ENCODE results near the gene CHMP6. TPM values are rescaled to one million over a fixed set of nuclear protein-coding genes. Genes with fewer than 3 reads are reported as not detected.

Gene CHMP6
- total RNA-seq, 2 donors from 2014 or later, result 23.7 to 25.9 TPM

DNA sequence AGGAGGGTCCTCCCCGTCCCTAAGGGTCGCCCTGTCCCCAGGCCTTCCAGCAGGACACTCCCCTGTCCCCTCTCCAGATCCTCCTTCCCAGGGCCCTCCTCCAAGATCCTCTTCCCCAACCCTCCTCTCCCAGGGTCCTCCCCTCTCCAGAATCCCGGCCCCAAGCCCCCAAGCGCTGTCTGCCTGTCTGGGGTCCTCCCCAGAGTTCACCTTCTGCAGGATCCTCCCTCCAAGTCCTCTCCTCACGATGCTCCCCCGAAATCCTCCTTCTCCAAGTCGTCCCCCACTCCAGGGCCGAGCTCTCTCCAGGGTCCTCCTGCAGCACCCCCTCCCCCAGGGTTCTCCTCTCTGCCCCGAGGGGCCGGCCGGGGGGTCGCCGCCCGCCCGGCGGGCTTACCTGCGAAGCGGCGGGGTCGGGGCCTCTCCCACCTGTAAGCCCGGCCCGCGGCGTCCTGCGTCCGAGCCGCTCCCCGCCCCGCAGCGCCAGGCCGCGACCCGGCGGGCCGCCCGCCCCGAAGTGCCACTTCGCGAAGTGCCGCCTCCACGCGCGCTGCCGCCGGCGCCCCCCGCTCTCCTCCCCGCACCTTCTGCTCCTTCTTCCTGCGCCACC, 42.6 kb downstream of the CHMP6 start:
- intact Hi-C loops (cut with DNase I), result loop anchor here in 1 of 2 donors (5.0 kb wide), 1 partner anchor 1803 kb away; no protein-coding TSS in a partner anchor
- no peak for DNase-seq (ENCODE audit: low spot score)

DNA sequence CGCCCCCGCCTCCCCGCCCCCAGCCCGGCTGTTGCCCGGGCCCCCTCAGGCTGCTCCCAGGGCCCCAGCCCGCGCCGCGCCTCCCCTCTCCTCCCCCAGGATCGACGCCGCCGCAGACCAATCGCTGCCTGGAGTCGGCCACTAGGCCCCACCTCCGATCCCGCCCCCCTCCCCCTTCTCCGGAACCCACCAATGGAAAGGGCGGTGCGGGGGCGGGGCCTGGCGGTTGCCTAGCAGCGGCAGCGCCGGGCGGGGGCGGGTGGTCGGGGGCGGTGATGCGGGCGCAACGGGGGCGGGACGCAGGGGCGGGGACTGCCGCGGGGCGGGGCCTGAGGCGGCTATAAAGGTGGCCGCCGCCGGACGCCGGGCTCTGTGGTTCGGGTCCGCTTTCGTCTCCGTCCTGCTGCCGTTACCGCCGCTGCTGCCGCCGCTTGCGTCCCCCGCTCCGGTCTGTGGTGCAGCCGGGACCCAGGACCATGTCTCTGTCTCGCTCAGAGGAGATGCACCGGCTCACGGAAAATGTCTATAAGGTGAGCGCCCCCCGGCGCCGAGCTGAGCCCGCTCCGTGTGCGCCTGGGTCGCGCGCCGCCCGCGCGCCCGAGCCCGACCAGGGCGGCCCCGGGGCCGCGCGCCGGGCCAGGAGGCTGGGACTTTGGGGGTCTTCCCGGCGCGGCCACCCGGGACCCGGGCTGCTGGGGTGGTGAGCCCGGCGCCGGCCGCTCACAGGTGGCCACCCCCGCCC, 43.3 kb downstream of the CHMP6 start, which contains the start of gene BAIAP2:
Gene BAIAP2, plus strand, starts transcription at position 373 of the 742 bp plus-strand sequence. Its CDS starts 104 bp downstream, at position 477.
- intact Hi-C loops (cut with DNase I), result loop anchor here in 1 of 2 donors (5.0 kb wide), 1 partner anchor 1802 kb away; no protein-coding TSS in a partner anchor
- peak; percentile 99 for DNase-seq (ENCODE audit: low spot score)

DNA sequence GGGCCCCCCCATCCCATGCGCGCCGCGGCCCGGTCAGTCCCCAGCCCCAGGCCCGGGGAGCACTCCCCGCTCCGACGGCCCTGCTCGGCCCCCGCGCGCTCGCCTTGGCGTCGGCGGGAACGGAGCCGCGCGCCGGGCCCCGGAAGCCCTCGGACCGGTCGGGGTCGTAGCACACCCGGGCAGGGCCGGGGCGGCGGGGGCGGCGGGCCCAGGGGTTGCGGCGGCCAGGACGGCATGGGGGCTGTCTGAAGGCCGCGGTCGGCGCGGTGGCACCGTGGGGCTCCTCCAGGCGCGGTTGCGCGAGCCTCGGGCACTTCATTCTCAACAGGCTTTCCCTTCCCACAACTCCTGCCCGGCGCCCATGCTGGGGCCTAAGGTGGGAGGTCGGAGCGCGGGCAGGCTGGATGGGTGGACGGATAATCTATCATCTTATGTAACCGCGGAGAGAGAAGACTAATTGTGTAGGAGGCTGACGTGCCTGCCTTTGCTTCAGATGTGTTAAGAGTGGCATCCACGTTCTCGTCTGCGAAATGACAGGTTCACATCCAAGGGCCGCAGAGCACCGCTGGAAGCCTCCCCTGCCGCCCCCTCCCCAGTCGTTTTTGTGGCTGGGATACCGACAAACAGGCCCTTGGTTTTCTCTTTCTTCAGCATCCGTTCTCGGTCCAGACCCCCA, 44.0 kb downstream of the CHMP6 start:
- no peak for DNase-seq (ENCODE audit: low spot score)
- intact Hi-C loops (cut with DNase I), result no loop called here

DNA sequence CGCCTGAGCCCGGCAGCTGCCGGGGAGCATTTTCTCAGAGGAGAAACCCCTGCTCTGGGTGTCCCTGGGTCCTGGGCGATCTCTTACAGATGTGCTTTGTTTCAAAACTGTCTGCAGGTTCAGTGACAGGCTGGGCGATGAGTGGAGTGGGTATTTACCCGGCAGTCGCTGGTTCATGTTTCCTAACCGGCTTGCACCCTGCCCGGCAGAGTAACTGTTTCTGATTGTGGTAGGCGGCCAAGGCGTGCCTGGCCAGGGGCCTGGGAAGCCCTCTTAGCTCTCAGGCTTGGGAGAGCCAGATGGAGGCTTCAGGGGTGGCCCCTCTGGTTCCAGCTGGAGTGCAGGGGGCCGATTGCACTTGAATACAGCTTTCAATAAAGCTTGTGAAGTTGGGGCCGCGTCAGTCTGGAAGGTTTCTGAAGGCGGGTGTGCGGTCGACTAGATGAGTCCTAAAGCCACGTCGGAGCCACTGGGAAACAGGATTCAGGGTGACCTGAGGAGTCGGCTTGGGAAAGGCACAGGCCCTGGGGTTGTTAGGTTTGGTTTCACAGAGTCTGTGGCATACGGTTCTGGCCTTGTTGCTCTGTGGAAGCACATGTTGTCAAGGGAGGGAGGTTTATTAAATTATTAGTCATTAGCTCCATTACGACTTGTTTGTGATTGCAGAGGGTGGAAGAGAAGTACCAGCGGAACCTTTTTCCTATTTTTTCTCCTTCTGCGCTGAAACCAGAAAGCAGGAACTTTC, 44.7 kb downstream of the CHMP6 start:
- no peak for DNase-seq (ENCODE audit: low spot score)
- intact Hi-C loops (cut with DNase I), result no loop called here

DNA sequence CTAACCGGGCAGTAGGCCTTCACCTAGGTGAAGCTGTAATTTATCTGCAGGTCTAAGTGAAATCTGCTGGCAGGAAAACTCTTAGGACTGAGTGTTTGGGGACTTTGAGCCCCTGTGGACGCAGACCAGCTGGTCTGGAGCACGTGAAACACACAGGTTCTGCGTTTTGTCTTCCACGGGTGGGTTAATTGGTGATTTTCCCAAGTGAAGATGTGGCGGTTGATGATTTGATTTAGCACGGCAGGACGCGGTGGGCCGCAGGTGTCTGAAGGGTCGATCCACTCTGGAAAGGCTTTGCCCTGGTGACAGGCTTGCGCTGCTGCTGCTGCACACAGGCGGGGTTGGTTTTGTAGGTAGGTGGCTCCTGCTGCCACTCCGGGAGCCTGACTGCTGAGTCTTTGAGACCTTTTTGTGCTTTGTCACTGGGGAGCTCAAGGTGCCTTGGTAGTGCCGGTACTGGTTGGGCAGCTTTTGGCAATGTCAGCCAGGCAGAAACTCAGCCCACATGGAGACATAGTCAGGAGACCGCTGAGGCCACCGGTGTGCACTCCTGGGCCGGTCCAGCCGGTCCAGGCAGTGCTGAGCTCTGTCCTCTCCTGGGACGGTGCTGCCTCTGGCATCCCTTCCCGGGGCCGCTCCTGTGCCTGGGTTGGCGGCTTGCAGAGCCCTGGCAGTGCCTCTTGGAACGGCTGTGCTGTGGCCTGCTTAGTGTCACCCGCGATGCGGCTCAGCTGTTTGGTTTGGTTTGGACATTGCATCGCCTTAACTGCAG, 45.6 kb downstream of the CHMP6 start:
- no peak for DNase-seq (ENCODE audit: low spot score)
- intact Hi-C loops (cut with DNase I), result no loop called here

DNA sequence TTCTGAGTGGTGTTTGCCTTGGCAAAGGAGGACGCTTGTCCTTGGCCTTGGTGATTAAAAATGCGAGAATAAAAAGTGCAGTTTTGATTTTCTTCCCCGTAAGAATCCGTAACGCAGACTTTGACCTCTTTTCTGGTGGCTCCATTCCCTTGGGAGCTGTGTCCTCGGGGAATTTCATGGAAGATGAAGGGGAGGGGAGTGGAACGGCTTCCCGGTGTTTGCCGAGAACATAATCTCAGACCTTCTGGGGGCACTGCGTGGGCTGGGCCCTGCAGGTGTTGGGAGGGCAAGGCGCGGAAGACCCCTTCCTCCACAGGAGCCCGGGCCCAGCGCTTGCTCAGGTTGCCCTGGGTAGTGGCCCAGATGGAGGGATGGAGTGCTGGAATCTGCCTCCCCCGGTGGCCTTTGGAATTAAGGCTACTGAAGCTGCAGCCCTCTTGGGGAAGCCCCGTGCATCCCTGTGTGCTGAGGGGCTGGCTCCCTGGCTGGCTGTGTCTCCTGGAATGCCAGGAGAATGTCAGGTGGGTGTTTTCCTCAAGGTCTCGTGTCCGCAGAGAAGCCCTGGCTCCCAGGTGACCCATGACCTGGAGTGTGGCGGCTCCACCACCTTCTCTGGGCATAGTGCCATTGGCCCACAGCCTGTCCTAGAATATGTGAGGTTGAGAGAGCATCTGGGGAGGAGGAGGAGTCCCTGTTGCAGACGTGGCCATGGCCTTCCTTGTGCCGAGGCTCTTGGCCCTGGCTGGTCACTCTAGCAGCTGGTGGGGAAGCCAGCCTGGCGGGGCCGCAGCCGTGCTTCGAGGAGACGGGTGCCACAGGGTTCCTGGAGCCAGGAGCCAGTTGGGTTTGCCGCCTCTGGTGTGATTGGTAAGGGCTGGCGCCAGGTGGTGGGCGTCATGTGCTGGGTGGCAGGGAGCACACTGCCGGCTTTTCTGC, 46.4 kb downstream of the CHMP6 start:
- intact Hi-C loops (cut with DNase I), result no loop called here
- no peak for DNase-seq (ENCODE audit: low spot score)

DNA sequence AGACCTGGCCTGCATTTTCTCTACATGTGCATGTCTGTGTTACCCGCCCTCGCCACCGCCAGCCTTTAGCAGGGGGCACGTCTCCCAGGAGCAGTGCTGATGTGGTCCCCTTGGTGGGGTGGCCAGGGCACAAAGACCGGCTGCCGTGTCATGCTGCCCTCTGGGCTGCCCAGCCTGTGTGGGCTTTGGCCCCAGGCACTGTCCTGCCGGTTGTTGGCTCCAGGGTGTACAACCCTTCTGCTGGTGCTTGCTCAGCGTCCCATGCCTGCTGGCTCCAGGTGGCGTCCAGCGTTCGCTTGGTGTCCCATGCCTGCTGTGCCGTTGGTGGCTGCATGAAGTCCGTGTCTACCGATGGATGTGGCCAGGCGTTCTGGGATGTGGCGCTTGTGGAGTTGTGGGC, 47.5 kb downstream of the CHMP6 start:
- intact Hi-C loops (cut with DNase I), result no loop called here

DNA sequence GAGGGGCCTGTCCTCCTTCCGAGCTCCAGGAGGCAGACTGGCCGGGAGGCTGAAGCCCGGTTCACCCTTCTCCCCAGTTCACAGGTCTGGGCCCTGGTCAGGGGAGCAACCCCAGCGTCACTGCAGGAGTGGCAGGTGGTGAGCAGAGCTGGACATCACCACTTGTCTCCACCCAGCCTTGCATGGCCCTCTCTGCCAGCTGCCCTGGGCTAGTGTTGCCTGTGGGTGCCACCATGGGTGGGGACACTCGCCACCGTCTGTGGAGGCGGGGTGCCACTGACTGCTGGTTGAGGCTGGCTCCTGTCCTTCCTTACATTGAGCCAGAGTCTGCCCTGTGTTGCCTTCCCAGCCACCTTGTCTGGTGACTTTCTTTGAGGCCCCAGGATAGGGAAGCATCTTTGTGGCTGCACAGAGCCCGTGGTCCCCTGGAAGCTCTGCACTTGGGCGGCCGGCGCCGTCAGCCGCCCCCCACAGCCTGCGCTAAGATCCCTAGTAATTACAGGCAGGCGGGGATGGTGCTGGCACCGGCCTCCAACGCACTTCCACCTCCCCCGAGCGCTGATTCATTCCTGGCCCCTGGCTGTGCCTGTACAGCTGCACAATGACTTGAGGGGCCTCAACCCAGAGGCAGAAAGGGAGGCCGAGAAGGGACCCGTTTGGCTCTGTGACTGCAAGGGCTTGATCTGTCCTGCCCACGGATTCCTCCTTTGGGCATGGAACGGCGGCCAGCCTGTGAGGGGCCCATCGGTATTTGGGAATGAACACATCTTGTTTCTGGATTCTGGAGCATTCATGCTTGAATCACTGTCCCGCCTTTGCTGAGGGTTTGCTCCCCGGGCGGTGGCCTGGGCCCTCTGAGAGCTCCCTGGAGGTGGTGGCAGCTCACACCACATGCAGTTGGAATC, 48.5 kb downstream of the CHMP6 start:
- intact Hi-C loops (cut with DNase I), result loop anchor here in 1 of 2 donors (10.0 kb wide), 1 partner anchor 55 kb away; no protein-coding TSS in a partner anchor
- DNase-seq (ENCODE audit: low spot score), result no peak

More for the DNA sequence above, 47.5 kb downstream of the CHMP6 start:
- no peak for DNase-seq (ENCODE audit: low spot score)

DNA sequence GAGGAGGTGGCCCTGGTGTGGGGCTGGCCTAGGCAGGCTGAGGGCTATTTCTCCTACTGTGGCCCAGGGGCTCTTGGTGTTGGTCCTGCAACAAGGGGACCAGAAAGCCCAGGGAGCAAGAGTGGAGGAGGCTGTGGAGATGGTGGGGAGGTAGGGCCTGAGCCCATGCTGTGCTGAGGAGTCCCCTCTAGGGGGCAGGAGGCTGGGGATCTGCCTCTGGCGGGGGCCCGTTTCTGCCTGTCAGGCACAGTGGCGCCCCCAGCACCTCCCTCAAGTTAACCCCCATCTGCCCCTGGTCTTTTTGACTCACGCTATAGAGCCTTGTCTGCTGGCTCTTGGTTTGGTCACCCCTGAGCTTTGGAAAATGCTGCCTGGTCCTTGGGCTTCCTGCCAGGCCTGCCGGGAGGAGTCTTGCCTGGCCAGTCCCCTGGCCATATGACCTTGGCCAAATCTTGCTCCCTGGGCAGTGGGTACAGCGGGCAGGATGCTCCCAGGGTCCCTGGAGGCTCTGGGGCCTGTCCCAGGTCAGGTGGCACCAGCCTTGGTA, 49.2 kb downstream of the CHMP6 start:
- intact Hi-C loops (cut with DNase I), result loop anchor here in 1 of 2 donors (10.0 kb wide), 1 partner anchor 54 kb away; no protein-coding TSS in a partner anchor
- no peak for DNase-seq (ENCODE audit: low spot score)

DNA sequence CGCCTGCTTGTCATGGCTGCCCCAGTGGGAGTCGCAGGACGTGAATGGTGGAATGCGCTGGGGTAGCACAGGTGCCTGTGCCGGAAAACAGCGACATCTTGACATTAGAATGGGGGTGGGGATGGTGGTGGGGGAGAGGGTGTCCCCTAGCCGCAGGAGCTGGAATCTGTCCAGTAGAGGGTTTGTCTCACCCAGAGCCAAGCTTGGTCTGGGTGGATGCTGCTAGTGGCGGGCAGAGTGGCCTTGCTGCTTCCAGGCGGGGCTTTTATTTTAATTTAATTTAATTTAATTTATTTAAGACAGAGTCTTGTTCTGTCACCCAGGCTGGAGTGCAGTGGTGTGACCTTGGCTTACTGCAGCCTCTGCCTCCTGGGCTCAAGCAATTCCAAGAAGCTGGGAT, 51.0 kb downstream of the CHMP6 start:
- intact Hi-C loops (cut with DNase I), result loop anchor here in 1 of 2 donors (10.0 kb wide), 1 partner anchor 52 kb away; no protein-coding TSS in a partner anchor
- DNase-seq (ENCODE audit: low spot score), result no peak

DNA sequence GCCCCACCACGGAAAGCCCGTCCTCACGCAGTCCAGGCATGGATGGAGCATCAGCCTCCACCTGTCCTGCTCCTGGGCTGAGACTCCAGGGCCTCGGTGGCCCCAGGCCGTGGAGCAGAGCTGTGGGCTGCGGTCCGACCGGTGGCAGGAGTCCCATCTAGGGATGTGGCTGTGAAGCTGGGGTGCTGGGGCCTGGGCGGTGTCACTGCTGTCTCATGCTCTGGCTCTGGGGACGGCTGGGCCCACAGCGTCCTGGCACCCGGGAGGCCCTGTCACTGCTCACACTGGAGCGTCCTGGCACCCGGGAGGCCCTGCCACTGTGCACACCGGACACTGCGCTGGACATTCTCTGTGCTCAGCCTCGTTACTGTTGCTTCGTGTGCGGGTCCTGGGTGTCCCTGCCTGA, 51.7 kb downstream of the CHMP6 start:
- intact Hi-C loops (cut with DNase I), result loop anchor here in 1 of 2 donors (10.0 kb wide), 1 partner anchor 51 kb away; no protein-coding TSS in a partner anchor
- no peak for DNase-seq (ENCODE audit: low spot score)

DNA sequence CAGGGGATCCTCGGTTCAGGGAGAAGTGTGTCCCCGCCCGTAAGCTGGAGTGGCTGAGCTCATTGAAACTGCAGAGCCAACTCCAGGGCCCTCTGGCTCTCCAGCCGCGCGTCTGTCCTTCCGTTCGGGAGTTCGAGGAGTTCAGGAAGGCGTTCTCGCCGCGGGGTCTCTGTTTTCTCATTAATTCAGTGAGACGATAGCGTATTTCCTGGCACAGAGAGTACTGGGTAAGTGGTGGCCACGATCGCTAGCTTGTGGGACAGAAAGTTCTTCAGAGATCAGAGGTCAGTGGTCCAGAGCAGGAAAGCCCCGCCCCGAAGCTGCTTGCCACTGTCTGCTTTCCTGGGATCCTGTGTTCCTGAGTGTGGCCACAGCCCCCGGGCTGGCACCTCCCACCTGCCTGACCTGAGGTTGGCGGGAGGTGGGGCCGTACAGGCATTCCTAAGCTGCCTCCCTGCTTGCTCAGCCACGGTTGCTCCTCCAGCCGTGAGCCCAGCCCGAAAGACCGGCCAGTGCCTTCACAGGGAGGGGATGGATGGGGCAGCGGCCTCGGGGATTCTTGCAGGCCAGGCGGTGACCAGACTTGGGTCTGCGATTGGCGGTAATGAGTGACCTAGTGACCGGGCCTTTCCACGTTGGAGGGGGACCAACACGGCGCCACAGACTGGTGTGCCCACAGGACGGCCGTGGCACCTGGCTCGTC, 52.2 kb downstream of the CHMP6 start:
- intact Hi-C loops (cut with DNase I), result loop anchor here in 1 of 2 donors (10.0 kb wide), 1 partner anchor 51 kb away; no protein-coding TSS in a partner anchor
- DNase-seq (ENCODE audit: low spot score), result no peak

DNA sequence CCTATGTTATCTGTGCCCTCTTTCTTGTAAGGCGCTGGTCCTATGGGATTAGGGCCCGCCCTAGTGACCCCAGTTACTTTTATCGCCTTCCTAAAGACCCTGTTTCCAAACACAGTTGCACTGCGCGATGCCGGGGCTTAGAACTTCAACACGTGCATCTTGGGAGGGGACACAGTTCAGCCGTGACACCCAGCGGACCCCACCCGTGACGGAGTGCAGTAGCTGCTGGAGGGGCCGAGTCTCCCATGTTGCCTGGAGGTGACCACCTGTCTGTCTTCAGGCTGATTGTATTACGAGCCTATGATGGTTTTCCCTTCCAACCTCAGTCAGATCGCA, 52.8 kb downstream of the CHMP6 start:
- intact Hi-C loops (cut with DNase I), result loop anchor here in 1 of 2 donors (10.0 kb wide), 1 partner anchor 50 kb away; no protein-coding TSS in a partner anchor
- no peak for DNase-seq (ENCODE audit: low spot score)

DNA sequence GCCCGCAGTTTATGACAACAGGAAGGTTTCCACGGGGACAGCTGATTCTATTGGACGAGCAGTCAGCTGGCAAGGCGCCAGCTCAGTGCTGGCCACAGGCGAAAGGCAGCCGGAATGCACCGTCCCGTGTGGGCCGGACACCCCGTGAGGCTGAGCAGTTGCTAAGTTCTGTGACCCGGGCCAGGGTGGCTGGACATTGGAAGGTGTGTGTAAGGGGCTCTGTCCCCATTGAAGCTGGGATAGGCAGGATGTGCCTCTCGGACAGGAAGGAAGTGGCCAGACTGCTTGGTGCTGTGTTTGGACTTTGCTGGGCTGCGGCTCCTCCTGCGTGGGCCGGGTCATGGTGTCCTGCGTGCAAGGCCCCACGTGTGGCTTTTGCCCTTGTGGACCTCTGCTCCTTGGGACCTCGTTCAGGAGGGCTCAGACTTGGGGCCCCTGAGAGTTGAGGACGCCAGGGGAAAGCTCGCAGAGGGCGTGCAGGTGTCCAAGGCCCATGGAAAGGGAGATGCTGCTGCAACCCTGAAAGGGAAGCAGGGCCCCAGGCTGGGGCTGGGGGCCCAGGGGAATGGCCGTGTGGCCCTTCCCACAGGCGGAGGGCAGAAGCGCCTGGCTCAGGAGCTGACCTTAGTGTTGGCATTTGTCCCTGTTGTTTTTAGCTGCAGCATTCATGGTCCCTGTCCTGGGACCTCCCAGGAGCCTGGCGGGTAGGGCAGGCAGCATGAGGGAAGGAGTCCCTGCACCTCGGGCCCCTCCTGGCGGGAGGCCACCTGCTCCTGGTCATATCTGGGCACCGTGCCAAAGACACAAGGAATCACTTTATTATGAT, 53.3 kb downstream of the CHMP6 start:
- DNase-seq (ENCODE audit: low spot score), result peak; percentile 94
- intact Hi-C loops (cut with DNase I), result loop anchor here in 1 of 2 donors (10.0 kb wide), 1 partner anchor 50 kb away; no protein-coding TSS in a partner anchor
